NCI-H1417 treated with DMSO at 0.1 percent for 48 hours (cell line): Measurements from ENCODE around the gene RNF148.
"Not testable (repeated sequence)": the region's sequence is repeated elsewhere in the genome, so short reads cannot be mapped to it uniquely, and the experiment has no call there.

ENCODE experiments used
- DNase-seq: peaks from one replicate; lab custom pipeline; 2025; lab: John Stamatoyannopoulos, UW

RNF148 gene

DNA sequence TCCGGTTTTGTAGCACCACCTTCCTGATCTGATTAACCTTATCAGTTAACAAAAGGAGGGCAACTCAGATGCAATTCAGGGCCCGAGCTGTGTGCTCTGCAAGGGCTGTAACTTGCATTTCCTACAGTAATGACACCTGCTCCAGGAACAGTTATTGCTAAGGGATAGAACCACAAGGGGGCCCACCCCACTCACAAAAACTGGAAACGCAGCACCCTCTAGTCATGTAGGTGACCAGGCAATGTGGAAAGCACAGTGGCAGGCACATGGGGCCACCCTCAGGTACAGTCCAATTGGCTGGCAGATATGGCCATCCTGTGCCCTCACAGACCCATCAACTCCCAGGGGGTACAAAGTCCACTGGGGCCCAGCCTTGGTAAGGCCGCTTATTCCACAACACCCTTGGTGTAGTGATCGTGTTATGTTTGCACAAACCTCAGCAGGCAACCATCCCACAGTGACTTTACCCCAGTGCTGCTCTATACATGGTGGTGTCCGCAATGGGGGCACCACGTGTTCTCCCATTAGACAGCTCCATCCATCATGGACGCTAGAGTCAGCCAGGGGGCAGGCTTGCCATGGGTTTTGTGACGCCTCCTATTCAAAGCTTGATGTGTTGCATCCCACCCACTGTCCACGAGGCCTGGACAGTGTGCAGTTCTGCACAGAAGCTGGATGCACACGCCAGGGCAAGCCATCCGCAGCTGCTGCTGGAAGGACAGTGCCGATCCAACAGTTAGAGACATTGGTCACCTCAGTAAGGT lies 13.2 kb downstream of the RNF148 start:
- DNase-seq: no peak

DNA sequence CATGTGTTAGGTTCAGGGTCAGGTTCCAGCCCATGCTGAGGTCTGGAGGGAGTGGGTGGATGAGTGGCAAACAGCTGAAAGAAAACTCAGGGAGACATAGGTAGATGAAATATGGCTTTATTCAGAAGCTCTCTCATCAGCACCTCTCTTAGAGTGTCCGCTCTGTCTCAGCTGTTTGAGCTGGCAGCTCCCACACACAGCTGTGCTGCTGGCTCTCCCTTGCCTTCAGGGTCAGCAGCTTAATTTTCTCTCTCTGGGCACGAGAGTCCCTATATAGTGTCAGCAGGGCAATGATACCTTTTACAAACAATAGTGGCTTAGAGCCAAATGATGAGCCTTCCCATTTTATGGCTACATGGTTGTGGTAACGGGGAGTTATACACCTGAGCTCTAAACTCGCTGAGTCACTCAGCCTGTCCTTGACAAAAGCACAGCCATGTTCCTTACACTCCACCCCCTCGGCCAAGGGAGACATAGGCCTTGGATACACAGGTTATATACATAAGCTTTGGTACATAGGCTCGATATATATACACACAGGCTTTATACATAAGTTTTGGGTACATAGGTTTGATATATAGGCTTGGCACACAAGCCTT lies 14.2 kb downstream of the RNF148 start:
- no peak for DNase-seq

DNA sequence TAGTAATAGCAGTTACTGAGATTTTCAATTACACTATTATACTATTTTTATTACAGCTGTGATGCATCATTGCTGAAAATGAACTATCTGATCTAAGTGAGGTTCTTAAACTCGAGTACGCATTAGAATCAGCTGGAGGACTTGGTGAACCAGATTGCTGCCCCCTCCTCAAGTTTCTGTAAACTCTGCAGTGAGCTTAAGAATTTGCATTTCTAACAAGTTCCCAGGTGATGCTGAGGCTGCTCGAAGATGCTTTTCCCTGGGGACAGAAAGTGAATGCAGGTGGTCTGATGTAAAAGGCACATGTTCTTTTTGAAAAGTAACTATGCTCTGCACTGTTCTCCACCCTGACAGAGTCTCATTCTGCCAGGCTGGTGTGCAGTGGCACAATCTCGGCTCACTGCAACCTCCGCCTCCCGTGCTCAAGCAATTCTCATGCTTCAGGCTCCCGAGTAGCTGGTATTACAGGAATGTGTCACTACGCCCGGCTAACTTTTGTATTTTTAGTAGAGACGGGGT lies 16.3 kb downstream of the RNF148 start:
- no peak for DNase-seq

DNA sequence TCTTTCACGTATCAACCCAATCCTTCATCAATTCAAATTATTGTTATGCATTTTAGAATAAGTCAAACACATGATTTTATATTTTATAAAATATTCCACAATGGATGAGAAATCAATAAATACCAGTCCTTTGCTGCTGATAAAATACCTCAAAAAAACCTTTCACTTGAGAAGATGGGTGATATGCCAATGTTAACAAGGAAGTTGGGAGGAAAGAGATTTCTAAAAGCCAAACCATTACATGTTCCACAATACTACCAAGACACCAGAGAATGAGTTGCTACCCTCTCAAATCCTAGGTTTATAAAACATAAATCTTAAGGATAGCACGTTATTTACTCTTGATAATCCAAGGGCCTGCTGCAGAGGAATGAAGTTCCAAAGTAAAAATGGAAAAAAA lies 18.2 kb downstream of the RNF148 start:
- DNase-seq: no peak

DNA sequence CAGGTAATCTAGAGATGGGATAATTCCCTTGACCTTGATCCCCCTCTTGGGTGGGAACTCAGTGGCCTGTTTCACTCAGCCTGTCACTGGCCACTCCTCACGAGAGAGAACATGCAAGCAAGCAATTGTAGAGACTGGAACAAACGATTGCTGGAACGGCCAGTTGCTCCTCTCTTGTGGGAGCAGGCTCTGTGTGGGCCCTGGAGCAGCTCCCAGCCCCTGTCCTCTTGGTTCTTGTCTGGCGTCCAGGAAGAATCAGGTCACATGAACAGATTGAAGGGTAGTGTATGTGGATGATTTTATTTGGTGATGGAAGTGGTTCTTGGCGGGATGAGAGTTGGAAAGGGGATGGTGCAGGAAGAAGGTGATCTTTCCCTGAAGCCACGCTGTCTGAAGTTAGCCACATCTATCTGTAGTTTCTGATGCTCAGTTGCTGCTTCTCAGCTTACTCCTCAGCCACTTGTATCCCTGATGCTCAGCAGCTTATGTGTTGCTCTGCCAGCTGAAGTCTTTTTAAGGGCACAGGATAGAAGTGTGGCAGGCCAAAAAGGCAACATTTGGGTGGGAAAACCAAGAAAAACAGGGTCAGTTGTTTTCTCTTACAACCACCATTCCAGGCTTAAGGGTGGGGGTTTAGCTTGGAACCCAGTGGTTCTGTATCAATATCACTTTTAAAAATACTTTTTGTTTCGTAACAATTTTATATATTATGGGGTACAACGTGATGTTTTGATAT lies 19.7 kb downstream of the RNF148 start:
- DNase-seq: no peak

DNA sequence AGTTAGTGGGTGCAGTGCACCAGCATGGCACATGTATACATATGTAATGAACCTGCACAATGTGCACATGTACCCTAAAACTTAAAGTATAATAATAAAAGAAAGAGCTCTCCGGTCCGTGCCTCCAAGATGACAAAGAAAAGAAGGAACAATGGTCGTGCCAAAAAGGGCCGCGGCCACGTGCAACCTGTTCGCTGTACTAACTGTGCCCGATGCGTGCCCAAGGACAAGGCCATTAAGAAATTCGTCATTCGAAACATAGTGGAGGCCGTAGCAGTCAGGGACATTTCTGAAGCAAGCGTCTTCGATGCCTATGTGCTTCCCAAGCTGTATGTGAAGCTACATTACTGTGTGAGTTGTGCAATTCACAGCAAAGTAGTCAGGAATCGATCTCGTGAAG lies 21.5 kb downstream of the RNF148 start:
- not testable (repeated sequence) for DNase-seq

DNA sequence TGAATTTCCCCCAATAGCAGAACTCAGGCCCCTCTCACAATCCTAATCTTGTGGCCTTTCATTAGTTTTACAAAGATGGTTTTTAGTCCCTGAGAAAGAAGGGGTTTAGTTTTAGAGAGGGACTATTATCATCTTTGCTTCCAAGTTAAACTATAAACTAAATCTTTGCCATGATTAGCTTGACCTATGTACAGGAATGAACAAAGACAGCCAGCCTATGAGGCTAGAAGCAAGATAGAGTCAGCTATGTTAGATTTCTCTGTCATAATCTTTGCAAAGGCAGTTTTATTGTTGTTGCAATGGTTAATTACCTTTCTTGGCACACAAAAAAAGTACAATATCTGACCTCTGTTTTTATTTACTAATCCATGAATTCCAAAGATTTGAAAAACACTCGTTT lies 22.9 kb downstream of the RNF148 start:
- no peak for DNase-seq

DNA sequence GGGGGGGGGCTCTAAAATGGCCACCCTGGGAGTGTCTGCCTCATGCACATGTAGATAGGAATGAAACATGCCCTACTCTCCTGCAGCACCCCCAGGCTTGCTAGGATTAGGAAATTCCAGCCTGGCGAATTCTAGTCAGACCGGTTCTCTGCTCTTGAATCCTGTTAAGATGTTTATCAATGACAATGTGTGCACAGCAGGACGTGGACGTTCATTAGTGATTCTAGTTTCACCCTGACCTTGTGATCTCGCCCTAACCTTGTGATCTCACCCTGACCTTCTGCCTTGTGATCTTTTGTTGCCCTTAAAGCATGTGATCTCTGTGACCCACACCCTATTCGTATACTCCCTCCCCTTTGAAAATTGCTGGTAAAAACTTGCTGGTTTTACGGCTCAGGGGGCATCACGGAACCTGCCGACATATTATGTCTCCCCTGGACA lies 23.4 kb downstream of the RNF148 start:
- DNase-seq: not testable (repeated sequence)

DNA sequence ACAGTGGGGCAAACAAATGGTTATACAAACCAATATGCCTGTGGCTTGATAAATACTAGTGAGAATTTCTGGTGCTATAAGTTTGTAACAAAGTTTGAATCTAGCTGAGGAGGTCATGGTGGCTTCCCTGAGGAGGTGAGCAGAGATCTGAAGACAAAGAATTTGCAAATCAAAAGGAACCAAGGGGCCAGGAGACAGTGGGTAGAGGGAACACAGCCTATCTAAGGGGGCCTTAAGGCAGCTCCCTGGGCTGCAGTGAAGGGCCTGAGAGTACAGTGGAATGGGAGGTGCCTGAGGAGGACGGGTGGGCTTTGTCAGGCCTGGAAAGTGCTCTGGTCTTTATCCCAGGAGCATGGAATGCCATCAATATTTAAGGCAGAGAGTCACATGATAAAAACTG lies 25.6 kb downstream of the RNF148 start:
- no peak for DNase-seq

DNA sequence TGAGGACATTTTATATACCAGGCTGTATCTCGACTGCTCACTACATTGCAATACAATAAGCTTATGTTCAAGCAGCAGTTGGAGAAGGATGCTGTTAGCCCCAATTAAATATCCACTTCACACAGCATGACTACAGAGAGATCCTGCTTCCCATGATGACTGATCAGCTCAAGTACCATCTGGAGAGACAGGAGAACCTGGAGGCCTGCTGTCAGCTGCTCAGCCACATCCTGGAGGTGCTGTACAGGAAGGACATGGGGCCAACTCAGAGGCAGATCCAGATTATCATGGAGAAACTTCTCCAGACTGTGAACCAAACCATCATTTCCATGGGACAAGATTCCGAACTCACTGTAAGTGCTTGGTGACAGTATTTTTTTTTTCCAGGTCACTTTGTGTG lies 26.3 kb downstream of the RNF148 start:
- DNase-seq: peak; percentile 64

DNA sequence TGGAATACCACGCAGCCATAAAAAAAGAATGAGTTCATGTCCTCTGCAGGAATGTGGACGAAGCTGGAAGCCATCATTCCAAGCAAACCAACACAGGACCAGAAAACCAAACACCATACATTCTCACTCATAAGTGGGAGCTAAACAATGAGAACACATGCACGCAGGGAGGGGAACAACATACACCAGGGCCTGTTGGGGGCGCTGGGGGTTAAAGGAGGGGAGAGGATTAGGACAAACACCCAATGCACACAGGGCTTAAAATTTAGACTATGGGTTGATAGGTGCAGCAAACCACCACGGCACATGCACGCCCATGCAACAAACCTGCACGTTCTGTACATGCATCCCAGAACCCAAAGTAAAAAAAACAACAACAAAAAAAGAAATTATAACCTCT lies 27.1 kb downstream of the RNF148 start:
- DNase-seq: no peak

DNA sequence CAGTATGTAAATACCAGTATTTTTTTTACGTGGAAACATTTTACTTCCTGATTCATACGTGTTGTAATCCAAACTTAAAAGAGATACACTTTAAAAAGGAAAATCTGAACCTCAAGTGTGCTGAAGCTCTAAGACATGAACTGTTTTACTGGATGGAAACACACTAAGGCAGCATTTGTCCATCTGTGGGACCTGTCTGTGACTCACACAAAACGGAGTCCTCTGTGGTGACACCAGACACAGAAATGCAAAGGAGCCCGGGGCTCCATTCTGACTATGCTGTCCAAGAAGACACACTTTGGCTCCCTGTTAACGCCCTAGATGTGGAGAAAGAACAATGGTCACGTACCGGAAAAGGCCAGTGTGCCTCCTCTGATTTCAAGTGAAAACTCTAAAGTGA lies 27.7 kb downstream of the RNF148 start:
- DNase-seq: no peak

DNA sequence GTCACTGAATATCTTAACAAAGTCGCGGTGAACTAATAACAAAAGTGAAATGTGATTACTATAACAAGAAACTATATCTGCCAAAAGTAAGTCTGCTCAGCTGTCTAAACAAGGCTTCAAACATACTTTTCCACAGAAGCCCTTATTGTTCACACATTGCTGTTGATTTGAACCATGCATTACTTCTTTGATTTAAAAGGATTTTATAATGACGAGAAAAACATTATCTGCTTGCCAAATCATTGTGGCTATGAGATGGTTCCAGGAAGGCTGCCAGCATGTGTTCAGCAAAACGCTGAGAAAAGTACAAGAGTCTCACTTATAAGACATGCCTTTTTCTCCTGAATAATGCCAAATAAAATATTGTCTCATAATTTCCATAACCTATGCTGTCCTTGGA lies 28.2 kb downstream of the RNF148 start:
- DNase-seq: no peak

DNA sequence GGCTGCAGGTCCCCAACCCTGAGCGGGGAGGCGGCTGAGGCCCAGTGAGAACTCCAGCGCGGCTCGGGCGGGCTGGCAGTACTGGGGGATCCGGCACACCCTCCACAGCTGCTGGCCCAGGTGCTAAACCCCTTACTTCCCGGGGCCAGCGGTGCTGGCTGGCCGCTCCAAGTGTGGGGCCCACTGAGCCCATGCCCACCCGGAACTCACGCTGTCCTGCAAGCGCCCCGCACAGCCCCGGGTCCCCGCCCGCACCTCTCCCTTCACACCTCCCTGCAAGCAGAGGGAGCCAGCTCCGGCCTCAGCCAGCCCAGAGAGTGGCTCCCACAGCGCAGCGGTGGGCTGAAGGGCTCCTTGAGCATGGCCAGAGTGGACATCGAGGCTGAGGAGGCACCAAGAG lies 28.8 kb downstream of the RNF148 start:
- DNase-seq: no peak

DNA sequence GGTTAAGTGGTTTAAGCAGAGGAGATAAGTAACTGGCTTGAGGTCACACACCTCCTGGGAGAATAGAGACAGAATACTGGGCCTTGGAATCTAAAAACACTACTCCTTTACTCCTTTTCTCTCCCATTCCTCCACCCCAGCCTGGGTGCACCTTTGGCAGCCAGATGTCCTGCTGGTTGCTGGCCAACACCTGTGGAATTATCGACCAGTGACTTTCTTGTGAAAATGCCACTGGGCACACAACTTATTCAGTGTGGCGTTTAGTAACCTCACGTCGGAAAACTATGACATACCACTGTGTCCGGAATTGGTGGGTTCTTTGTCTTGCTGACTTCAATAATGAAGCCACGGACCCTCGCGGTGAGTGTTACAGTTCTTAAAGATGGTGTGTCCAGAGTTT lies 30.2 kb downstream of the RNF148 start:
- no peak for DNase-seq

DNA sequence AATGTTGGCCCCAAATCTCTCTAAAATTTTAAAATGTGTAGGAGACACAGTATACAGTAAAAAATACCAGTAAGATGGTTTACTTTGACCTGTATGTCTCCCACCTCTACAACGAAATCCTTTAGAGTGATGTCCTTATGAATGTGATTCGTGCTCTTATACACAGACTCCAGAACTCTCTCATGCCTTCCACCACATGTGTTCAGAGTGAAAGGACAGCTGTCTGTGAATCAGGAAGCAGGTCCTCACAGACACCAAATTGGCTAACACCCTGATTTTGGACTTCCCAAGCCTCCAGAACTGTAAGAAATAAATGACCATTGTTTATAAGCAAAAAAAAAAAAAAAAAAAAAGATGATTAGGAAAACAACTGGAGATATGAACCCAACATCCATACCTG lies 39.0 kb downstream of the RNF148 start:
- no peak for DNase-seq

DNA sequence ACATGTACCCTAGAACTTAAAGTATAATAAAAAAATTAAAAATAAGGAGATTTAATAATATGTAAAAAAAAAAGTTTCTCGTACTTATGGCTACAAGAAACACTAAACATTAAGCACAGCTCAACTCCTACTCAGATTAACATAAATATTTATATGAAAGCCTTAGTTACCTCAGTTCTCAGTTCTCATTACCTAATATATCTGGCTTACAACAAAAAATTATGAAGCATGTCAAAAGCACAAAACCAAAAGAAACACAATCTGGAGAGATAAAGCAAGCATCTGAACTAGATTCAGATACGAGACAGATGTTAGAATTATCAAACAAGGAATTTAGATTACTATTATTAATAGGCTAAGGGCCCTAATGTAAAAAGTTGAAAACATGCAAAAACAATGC lies 43.9 kb downstream of the RNF148 start:
- no peak for DNase-seq

DNA sequence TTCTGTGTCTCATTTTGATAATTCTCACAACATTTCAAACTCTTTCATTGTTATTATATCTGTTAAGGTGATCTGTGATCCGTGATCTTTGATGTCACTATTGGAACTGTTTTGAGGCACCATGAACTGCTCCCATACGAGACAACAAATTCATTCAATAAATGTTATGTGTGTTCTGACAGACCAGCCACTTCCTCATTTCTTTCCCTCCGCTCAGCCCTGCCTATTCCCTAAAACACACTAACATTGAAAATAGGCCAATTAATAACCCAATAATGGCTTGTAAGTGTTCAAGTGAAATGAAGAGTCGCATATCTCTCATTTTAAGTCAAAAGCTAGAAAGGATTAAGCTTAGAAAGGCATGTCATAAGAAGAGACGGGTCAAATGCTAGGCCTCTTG lies 49.0 kb downstream of the RNF148 start:
- DNase-seq: no peak

DNA sequence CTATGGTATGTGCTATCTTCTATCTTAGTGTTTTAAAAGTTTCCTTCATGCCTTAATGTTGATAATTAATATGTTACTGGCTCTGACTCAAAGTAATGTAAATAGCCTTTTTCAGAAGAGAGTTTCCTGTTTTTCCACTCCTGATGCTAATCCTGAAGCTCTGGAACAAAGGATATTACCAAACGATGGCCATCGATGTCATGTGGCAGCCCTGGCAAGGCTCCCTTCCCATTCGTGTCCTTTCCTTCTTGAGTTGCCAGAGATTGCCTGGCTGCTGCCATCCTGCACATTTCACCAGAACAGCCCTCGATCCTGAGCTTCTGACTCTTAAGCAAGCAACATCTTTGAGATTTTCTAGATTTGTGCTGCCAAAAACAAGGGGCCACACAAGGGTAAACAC lies 49.8 kb downstream of the RNF148 start:
- DNase-seq: no peak
